SK-N-SH treated with all-trans-retinoic acid at 6 μM for 48 hours (cell line): ENCODE results near the gene ZBTB48.

Experiments used
- ATAC-seq: fragments of 200-7000 bp; cut with Tn5 transposase; 3 replicates; pipeline ENCODE4 v1.9.1; 2020; ENCODE audit warnings: mild to moderate bottlenecking, moderate library complexity
- ARNTL ChIP-seq: fragments of 450-650 bp; formaldehyde crosslinking; IDR thresholded peaks from 2 replicates; pipeline ENCODE4 v1.5.0; 2020; ENCODE audit warnings: low read depth, mild to moderate bottlenecking, moderate library complexity, borderline replicate concordance
- BACH2 ChIP-seq: fragments of 250-450 bp; sonication (Bioruptor Pico); IDR thresholded peaks from 2 replicates; pipeline ENCODE4 v1.9.0; 2021; ENCODE audit warnings: mild to moderate bottlenecking, borderline replicate concordance
- CREB5 ChIP-seq: fragments of 250-450 bp; sonication (Bioruptor Pico); IDR thresholded peaks from 2 replicates; pipeline ENCODE4 v1.5.1; 2020; ENCODE audit warnings: low read depth, mild to moderate bottlenecking, moderate library complexity
- CSRNP3 ChIP-seq: fragments of 250-450 bp; sonication (Bioruptor Pico); IDR thresholded peaks from 2 replicates; pipeline ENCODE4 v1.5.1; 2021; ENCODE audit warnings: mild to moderate bottlenecking, moderate library complexity
- ESRRG ChIP-seq: fragments of 250-450 bp; sonication (Bioruptor Pico); IDR thresholded peaks from 2 replicates; pipeline ENCODE4 v1.6.1; 2021; ENCODE audit warnings: mild to moderate bottlenecking
- GLIS3 ChIP-seq: fragments of 250-450 bp; sonication (Bioruptor Pico); IDR thresholded peaks from 2 replicates; pipeline ENCODE4 v1.5.0; 2020; ENCODE audit warnings: mild to moderate bottlenecking, moderate library complexity
- ISL1 ChIP-seq: fragments of 250-450 bp; sonication (Bioruptor Pico); IDR thresholded peaks from 2 replicates; pipeline ENCODE4 v2.1.2; 2022; ENCODE audit warnings: mild to moderate bottlenecking, moderate library complexity
- OSR1 ChIP-seq: fragments of 250-450 bp; sonication (Bioruptor Pico); IDR thresholded peaks from 2 replicates; pipeline ENCODE4 v1.8.0; 2022; ENCODE audit warnings: moderate library complexity, mild to moderate bottlenecking, inconsistent platforms
- PATZ1 ChIP-seq: fragments of 250-450 bp; sonication (Bioruptor Pico); IDR thresholded peaks from 2 replicates; pipeline ENCODE4 v1.8.0; 2020; ENCODE audit warnings: mild to moderate bottlenecking, moderate library complexity, borderline replicate concordance
- POU6F1 ChIP-seq: fragments of 250-450 bp; sonication (Bioruptor Pico); IDR thresholded peaks from 2 replicates; pipeline ENCODE4 v1.8.0; 2021; ENCODE audit warnings: low read depth, mild to moderate bottlenecking, moderate library complexity, borderline replicate concordance
- PPARA ChIP-seq: fragments of 250-450 bp; sonication (Bioruptor Pico); IDR thresholded peaks from 2 replicates; pipeline ENCODE4 v1.5.0; 2020; ENCODE audit warnings: mild to moderate bottlenecking, borderline replicate concordance
- TCF4 ChIP-seq: fragments of 250-450 bp; sonication (Bioruptor Pico); IDR thresholded peaks from 2 replicates; pipeline ENCODE4 v1.8.0; 2021; ENCODE audit warnings: mild to moderate bottlenecking, moderate library complexity, borderline replicate concordance
- TOX ChIP-seq: fragments of 250-450 bp; sonication (Bioruptor Pico); IDR thresholded peaks from 2 replicates; pipeline ENCODE4 v1.8.0; 2021; ENCODE audit warnings: mild to moderate bottlenecking, moderate library complexity, borderline replicate concordance
- ZFP3 ChIP-seq: fragments of 250-450 bp; sonication (Bioruptor Pico); IDR thresholded peaks from 2 replicates; pipeline ENCODE4 v1.5.0; 2020; ENCODE audit warnings: mild to moderate bottlenecking, moderate library complexity
- ZFP30 ChIP-seq: fragments of 450-650 bp; formaldehyde crosslinking; IDR thresholded peaks from 2 replicates; pipeline ENCODE4 v1.5.0; 2022; ENCODE audit warnings: mild to moderate bottlenecking, moderate library complexity
- ZNF8 ChIP-seq: fragments of 450-650 bp; formaldehyde crosslinking; IDR thresholded peaks from 2 replicates; pipeline ENCODE4 v1.5.0; 2020; ENCODE audit warnings: mild to moderate bottlenecking, moderate library complexity
- TF ChIP-seq, protein P1 (sequence below): fragments of 250-450 bp; sonication (Bioruptor Pico); IDR thresholded peaks from 2 replicates; pipeline ENCODE4 v1.5.0; 2020; ENCODE audit warnings: mild to moderate bottlenecking, moderate library complexity

Gene ZBTB48

GRCh38 chr1:6574025-6574620, 5.7 kb upstream of the ZBTB48 start (continued):
- TF ChIP-seq CSRNP3 (no peak), TOX (CRISPR knock-in tag) (no peak), POU6F1 (no peak)

DNA sequence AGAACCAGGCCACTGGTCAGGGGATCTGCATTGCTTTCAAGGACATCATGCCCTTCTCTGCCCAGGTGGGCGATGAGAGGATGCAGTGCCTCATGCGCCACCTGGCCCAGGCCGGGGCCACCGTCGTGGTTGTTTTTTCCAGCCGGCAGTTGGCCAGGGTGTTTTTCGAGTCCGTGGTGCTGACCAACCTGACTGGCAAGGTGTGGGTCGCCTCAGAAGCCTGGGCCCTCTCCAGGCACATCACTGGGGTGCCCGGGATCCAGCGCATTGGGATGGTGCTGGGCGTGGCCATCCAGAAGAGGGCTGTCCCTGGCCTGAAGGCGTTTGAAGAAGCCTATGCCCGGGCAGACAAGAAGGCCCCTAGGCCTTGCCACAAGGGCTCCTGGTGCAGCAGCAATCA, 5.0 kb upstream of the ZBTB48 start:
- TF ChIP-seq ESRRG (CRISPR knock-in tag) (no peak), BACH2 (CRISPR knock-in tag) (no peak), TCF4 (CRISPR knock-in tag) (no peak), ZFP30 (no peak), ISL1 (CRISPR knock-in tag) (no peak), POU6F1 (no peak), ARNTL (CRISPR knock-in tag) (no peak), TOX (CRISPR knock-in tag) (no peak), CREB5 (CRISPR knock-in tag) (no peak), ZFP3 (no peak), ZNF8 (CRISPR knock-in tag) (no peak), OSR1 (CRISPR knock-in tag) (no peak), CSRNP3 (no peak), GLIS3 (CRISPR knock-in tag) (no peak), PPARA (no peak), PATZ1 (CRISPR knock-in tag) (no peak)
- TF ChIP-seq, protein P1, sequence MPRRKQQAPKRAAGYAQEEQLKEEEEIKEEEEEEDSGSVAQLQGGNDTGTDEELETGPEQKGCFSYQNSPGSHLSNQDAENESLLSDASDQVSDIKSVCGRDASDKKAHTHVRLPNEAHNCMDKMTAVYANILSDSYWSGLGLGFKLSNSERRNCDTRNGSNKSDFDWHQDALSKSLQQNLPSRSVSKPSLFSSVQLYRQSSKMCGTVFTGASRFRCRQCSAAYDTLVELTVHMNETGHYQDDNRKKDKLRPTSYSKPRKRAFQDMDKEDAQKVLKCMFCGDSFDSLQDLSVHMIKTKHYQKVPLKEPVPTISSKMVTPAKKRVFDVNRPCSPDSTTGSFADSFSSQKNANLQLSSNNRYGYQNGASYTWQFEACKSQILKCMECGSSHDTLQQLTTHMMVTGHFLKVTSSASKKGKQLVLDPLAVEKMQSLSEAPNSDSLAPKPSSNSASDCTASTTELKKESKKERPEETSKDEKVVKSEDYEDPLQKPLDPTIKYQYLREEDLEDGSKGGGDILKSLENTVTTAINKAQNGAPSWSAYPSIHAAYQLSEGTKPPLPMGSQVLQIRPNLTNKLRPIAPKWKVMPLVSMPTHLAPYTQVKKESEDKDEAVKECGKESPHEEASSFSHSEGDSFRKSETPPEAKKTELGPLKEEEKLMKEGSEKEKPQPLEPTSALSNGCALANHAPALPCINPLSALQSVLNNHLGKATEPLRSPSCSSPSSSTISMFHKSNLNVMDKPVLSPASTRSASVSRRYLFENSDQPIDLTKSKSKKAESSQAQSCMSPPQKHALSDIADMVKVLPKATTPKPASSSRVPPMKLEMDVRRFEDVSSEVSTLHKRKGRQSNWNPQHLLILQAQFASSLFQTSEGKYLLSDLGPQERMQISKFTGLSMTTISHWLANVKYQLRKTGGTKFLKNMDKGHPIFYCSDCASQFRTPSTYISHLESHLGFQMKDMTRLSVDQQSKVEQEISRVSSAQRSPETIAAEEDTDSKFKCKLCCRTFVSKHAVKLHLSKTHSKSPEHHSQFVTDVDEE (CRISPR knock-in tag) = no peak
- no peak for ATAC-seq
